GM18517 (cell line): ENCODE results near the gene GON7.
"Not testable (repeated sequence)": the region's sequence is repeated elsewhere in the genome, so short reads cannot be mapped to it uniquely, and the experiment has no call there.

Experiments
- ATAC-seq: cut with Tn5 transposase; IDR thresholded peaks from one replicate; pipeline ENCODE4 v1.9.1; 2021; ENCODE audit warnings: mild to moderate bottlenecking, moderate library complexity; ENCODE audit not compliant: unreplicated experiment

The GON7 gene

GRCh38 chr14:93206793-93207467 lies at the start of gene GON7, which contains the start of gene UBR7:
TSS of gene GON7 (minus strand) at chr14:93207065. CDS start at chr14:93207037, 28 bp downstream.
TSS of gene UBR7 (plus strand) at chr14:93207256. CDS start at chr14:93207292, 36 bp downstream.
- ATAC-seq, result peak; percentile 76

- no peak for ATAC-seq
These were observed 42.4 kb upstream of the GON7 start for GRCh38 chr14:93249128-93249831.

GRCh38 chr14:93246534-93246933 lies 39.7 kb upstream of the GON7 start:
- no peak for ATAC-seq

DNA sequence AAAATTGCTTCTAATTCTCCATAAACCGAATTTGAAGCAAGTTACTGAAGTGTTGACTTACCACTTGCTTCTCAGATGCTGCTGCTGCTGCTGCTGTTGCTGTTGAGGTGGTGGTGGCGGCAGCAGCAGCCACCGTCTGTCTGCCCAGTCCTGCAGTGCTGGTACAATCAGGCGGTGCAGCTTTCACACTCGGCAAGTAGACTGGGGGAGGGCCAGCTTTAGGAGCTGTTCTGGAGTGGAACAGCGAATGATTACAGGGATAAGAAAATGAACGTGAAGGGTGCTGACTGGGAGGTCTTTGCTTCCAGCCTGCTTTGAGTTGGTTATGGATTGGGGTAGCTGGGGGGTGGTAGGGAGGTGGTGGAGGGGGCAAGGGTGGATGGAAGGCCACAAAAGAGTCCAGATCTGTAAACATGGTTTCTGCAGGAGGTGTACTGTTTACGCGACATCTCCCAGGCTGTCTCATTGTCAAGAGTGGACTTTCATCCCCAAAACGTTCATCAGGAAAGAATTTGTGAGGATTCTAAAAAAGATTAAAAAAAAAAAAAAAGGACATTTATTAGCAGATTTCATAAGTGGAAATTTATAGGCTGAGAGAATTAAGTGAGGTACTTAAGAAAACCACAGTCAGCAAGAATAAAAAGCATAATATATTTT lies 39.0 kb upstream of the GON7 start:
- ATAC-seq, result no peak

- ATAC-seq, result no peak
These were observed 33.8 kb upstream of the GON7 start for GRCh38 chr14:93240678-93241000.

DNA sequence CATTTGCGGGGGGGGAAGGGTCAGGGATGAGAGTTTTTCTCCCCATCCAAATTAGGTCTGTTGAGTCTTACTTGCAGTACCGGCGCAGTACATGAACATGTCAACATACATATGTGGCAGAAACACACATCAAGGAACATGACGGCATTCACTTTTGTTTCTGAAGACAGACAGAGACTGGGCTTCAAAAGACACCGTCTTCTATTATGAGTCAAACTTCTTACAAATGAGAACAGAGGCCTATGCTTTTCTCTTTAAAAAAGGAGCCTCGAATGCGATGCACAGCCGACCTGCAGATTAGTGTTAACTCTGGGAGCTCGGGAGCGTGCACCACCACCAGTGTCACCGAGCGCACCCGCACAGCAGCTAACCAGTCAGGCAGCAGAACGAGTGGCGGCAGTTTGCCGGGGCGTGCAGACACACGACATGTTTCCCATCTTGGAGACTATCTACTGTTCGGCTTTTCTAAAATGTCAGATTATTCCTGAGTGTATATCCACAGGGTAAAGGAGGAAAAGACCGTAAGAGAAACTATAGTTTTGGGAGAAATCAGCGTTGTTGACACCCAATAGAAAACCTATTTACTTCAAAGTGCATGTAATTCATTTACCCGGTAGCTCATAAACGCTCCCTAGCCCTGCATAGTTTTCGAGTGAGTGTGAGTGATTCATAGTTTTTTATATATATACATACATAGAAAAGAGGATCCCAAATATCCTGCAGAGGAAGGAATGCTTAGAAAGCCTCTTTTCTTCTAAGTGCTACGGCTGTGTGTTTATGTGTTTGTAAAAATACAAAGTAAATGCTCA lies 33.2 kb upstream of the GON7 start:
- ATAC-seq, result no peak

DNA sequence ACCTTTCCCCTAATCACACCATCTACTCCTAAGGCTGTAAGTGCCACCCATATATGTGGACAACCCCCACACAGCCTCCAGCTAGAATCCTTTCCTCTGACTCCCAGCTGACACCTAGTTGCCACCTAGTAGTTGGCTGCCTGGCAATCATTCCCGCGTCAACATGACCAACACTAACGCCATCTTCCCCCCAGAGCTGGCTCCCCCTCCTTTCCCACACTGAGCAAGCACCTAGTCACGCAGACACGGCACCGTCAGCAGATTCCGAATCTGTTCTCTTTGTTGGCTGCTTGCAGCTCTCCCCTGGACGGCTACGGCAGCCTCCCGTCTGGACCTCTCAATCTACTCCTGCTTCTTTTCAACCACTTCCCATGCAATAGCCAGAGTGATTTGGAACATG lies 27.9 kb upstream of the GON7 start:
- no peak for ATAC-seq

DNA sequence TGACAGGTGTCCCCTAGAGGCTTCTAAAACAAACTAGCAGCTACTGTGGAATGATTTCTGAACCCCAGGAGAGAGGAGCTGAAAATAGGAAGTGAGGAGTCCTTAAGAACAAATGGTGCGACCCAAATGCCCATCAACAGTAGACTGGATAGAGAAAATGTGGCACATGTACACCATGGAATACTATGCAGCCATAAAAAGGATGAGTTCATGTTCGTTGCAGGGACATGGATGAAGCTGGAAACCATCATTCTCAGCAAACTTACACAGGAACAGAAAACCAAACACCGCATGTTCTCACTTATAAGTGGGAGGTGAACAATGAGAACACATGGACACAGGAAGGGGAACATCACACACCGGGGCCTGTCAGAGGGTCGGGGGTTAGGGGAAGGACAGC lies 26.2 kb upstream of the GON7 start:
- not testable (repeated sequence) for ATAC-seq

DNA sequence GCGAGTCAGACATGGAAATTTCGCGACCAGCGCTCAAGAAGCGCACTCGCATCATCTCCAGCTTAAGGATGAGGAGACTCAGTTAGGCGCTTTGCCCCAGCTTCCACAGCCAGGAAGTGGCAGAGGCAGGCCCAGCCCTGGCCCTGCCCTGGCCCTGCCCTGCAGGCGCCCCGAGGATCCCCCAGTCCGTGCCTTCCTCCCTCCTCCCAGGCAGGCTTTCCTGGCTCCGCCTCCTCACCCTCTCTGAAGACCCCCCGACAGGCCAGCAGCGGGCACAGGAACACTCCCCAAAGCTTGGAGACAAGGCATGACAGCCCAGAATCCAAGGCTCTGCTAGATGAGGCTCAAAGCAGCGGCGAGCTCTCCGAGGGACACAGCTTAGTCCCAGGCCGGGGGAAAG lies 25.3 kb upstream of the GON7 start:
- no peak for ATAC-seq

DNA sequence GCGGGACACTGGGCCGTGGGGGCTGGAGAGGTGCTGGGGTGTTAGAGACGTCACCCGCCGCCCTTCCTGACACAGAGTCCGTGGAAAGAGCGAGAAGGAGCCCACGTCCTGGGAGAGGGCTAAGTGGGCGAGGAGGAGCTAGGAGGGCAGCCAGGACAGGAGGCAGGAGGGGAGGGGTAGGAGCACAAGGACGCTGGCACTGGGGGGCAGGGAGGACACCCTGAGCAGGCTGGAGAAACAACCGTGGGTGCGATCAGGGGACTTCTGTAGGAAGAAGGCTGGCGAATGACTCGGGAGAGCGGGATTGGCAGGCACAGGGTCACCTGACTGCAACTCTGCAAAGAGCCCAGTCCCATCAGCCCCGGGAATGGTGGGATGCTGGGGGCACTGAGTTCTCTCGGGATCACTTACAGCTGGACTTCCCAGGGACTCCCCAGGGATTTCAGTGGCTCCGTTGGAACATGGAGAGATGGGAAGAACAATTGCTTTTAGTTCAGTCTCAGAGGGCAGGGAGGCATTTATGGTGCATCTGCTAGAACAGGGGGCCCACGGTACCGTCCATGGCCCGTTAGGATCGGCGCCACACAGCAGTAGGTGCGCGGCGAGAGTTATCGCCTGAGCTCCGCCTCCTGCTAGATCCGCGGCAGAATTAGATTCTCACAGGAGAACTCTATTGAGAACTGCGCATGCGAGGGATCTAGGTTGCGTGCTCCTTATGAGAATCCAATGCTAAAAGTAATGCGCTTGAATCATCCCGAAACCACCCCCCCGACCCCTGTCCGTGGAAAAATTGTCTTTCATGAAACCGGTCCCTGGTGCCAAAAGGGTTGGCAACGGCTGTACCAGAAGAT lies 24.5 kb upstream of the GON7 start:
- ATAC-seq, result no peak

- ATAC-seq, result no peak
These were observed 23.7 kb upstream of the GON7 start for GRCh38 chr14:93230539-93230938.

DNA sequence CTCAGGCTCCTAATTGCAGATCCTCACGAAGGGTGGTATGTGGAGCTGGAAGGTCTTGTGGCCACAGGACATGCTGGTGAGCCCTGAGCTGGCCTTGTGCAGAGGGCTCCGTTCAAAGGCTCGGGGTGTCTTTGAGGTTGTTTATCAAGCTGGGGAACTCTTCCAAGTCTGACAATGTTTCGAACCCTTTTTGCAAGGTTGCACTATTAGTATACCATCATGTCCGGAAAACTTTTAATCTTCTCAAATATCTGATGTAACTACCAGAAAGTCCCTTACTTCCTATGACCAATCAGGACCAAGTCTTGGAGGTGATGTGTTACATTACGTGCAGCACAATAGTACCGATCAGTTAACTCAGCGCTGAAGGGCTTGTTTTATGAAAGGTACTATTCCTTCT lies 21.7 kb upstream of the GON7 start:
- no peak for ATAC-seq

GRCh38 chr14:93223565-93223964 lies 16.7 kb upstream of the GON7 start:
- no peak for ATAC-seq

- no peak for ATAC-seq
These were observed 13.6 kb upstream of the GON7 start for GRCh38 chr14:93220509-93220908.

GRCh38 chr14:93219103-93219726 lies 12.3 kb upstream of the GON7 start:
- peak; percentile 66 for ATAC-seq

DNA sequence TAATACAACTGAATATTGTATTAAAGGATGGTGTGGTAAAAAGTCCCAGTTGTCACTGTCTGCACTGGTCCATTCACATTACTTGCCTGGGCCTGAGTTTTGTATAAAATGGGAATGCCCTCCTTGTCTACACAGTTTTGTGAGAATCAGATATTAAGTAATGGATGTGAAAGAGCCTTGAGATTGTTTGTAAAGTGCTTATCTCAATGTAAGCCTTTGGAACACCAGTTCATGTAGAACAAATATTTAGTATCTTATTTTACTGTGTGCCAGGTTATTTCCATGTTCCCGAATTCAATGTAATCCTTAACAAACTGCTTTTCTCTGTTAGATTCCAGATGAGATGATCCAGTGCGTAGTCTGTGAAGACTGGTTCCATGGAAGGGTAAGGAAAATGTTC lies 7.7 kb upstream of the GON7 start:
- ATAC-seq, result no peak

DNA sequence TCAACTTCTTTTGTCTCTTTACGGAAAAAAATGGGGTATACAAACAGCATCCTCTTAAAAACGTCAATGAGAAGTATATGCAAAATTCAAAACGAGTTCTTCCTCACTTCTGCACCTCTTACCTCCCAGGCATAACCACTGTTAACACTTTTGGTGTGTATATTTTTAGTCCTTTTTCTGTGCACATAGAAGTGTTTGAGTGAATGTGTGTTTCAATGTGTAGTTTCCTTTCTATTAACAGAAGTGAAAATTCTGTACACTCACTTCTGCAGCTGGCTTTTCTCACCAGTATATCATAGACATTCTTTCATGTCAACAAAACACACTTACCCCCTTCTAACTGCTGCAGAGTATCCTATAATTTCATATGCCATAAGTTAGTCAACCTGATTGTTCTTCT lies 5.6 kb upstream of the GON7 start:
- ATAC-seq, result peak; percentile 79

GRCh38 chr14:93207468-93208308 lies 823 bp upstream of the GON7 start:
- peak; percentile 28 for ATAC-seq

GRCh38 chr14:93201155-93201704 lies 5.6 kb downstream of the GON7 start:
- ATAC-seq, result no peak
